ENCODE results near the gene ABRACL. TPM values are rescaled to one million over a fixed set of nuclear protein-coding genes. Genes with fewer than 3 reads are reported as not detected.

The ABRACL gene
- total RNA-seq, 2 experiments from 2014 or later = 69.7 to 73.5 TPM

DNA sequence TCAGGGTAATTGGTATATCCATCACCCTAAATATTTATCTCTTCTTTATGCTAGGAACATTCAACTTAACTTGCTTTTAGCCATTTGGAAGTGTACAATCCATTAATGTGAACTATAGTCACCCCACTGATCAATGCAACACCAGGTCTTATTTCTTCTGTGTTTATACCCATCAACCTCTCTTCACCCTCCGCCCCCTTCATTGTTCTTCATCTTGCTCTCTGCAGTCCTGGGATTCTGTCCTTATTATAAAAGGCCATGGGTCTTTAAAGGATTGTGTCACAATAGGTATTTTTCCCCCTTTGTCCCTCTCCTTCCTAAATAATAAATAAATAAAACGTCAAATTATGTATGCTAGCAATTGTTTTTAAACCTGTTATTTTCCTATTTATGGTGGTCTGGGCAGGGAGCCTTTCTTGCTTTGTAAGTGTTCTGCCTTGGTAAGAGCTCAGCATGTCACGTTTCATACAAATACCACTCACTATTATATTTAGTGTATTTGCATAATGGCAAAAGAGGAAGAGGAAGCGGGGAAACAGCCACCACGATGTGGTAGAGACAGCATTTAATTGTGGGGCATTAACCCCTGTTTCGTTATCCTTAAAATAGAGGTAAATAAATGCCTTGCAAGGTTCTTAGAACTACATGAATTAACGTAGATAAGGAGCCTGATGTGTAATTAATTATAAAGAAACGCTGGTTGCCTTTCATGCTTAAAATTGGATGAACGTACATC lies 1.9 kb downstream of the ABRACL start:
- intact Hi-C loops (cut with micrococcal nuclease; ENCODE audit: unreplicated experiment) = loop anchor here (1.0 to 5.0 kb wide), 3 partner anchors 14 to 87 kb away; partner anchors contain the start of gene REPS1
- peaks cover 10% of the 10 kb centered on the region for H4K20me1 ChIP-seq (ENCODE audit: insufficient read depth, low read length)
- H3K4me1 ChIP-seq (ENCODE audit: insufficient read depth, low read length, poor library complexity, severe bottlenecking) = peaks cover 22% of the 10 kb centered on the region
- no peak for TF ChIP-seq EZH2phosphoT487 (IDR thresholded peaks at IDR 0.05; ENCODE audit: borderline replicate concordance, low read depth, low read length)
- TF ChIP-seq, protein P1, sequence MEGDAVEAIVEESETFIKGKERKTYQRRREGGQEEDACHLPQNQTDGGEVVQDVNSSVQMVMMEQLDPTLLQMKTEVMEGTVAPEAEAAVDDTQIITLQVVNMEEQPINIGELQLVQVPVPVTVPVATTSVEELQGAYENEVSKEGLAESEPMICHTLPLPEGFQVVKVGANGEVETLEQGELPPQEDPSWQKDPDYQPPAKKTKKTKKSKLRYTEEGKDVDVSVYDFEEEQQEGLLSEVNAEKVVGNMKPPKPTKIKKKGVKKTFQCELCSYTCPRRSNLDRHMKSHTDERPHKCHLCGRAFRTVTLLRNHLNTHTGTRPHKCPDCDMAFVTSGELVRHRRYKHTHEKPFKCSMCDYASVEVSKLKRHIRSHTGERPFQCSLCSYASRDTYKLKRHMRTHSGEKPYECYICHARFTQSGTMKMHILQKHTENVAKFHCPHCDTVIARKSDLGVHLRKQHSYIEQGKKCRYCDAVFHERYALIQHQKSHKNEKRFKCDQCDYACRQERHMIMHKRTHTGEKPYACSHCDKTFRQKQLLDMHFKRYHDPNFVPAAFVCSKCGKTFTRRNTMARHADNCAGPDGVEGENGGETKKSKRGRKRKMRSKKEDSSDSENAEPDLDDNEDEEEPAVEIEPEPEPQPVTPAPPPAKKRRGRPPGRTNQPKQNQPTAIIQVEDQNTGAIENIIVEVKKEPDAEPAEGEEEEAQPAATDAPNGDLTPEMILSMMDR (conservative IDR thresholded peaks at IDR 0.05; ENCODE audit: low read length) = no peak
- peak overlapping the region; percentile 62 for H3K27ac ChIP-seq (ENCODE audit: low read depth, low read length, poor library complexity, severe bottlenecking)
- CTCF ChIA-PET (ENCODE audit: unreplicated experiment) = interaction anchor here (1.0 kb wide), 2 partner anchors 45 to 76 kb away, joined by 3 read pairs; no protein-coding TSS in a partner anchor
- H2AFZ ChIP-seq (ENCODE audit: low read length) = peak overlapping the region; percentile 49; the same call in 1 of the 2 replicates
- POLR2A ChIA-PET = interaction anchor here (0.5 to 2.8 kb wide), 11 partner anchors 9 to 1695 kb away, joined by 3 to 17 read pairs (median 4); no protein-coding TSS in a partner anchor
- H3K36me3 ChIP-seq (ENCODE audit: insufficient read depth, low read length) = peaks cover 17% of the 10 kb centered on the region
- H3K4me2 ChIP-seq (ENCODE audit: low read length) = peak overlapping the region; percentile 88
- BruUV-seq (replicated peaks) = no TSS peak
- H3K9me2 ChIP-seq (ENCODE audit: insufficient read depth, low read length) = no peaks in the 10 kb centered on the region
- peaks cover 23% of the 10 kb centered on the region; the same call in 1 of the 2 replicates for H3K79me2 ChIP-seq (ENCODE audit: insufficient read depth, low read depth, low read length)
- DNase-seq (ENCODE audit: low spot score) = peak; percentile 87
- no peaks in the 10 kb centered on the region for H3K9me3 ChIP-seq (ENCODE audit: low read length)
- peak overlapping the region; percentile 74 for H3K4me3 ChIP-seq (ENCODE audit: low read depth, low read length, poor library complexity, severe bottlenecking)

DNA sequence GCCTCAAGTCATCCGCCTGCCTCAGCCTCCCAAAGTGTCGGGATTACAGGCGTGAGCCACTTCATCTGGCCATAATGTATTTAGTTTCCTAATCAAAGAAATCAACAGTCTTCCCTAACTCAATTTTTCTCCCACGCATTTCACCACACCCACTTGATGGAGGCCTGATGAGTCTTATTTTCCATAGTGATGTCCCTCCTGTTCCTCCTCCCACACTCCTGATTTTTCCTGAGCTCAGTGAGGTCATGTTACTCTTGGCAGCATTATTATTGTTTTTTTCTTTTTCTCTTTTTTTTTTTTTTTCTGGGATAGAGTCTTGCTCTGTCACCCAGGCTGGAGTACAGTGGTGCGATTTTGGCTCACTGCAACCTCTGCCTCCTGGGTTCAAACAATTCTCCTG lies 8.9 kb downstream of the ABRACL start:
- ChIA-PET POLR2A (interaction anchor here (0.6 to 1.2 kb wide), 3 partner anchors 15 to 76 kb away, joined by 3 read pairs; no protein-coding TSS in a partner anchor), CTCF (ENCODE audit: unreplicated experiment) (no interaction called here)
- H3K9me3 ChIP-seq (ENCODE audit: low read length) = no peaks in the 10 kb centered on the region
- no peaks in the 10 kb centered on the region; the same call in 1 of the 2 replicates for H4K20me1 ChIP-seq (ENCODE audit: insufficient read depth, low read length)
- H3K27ac ChIP-seq (ENCODE audit: low read depth, low read length, poor library complexity, severe bottlenecking) = no peak overlapping the region
- no peak overlapping the region for H2AFZ ChIP-seq (ENCODE audit: low read length)
- no peaks in the 10 kb centered on the region for H3K9me2 ChIP-seq (ENCODE audit: insufficient read depth, low read length)
- no peak for DNase-seq (ENCODE audit: low spot score)
- no TSS peak for BruUV-seq (replicated peaks)
- TF ChIP-seq EZH2phosphoT487 (IDR thresholded peaks at IDR 0.05; ENCODE audit: borderline replicate concordance, low read depth, low read length) = no peak
- TF ChIP-seq, protein P1 (conservative IDR thresholded peaks at IDR 0.05; ENCODE audit: low read length) = no peak
- peaks cover 67% of the 10 kb centered on the region for H3K36me3 ChIP-seq (ENCODE audit: insufficient read depth, low read length)
- no peak overlapping the region for H3K4me3 ChIP-seq (ENCODE audit: low read depth, low read length, poor library complexity, severe bottlenecking)
- no peaks in the 10 kb centered on the region for H3K4me1 ChIP-seq (ENCODE audit: insufficient read depth, low read length, poor library complexity, severe bottlenecking)
- H3K79me2 ChIP-seq (ENCODE audit: insufficient read depth, low read depth, low read length) = 0 out of 2 replicates have a peak, but pooled peaks cover 3% of the 10 kb centered on the region
- H3K4me2 ChIP-seq (ENCODE audit: low read length) = no peak overlapping the region
- intact Hi-C loops (cut with micrococcal nuclease; ENCODE audit: unreplicated experiment) = no loop called here

DNA sequence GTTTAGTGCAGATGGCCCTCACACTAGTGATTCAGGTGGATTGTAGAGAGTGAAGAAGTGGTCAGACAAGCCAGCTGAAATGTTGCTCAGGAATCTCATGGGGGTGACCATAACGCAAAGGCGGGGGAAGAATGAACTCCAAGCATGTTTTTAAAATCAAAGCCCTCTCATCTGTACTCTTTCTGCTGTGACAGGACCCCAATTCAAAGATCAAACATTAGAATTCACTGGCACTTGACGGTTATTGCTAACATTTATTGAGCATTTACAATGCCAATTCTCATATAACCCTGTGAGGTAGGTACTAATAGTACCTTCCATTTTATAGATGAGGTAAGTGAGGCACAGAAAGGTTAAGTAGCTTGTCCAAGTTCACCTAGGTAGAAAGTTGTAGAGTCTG lies 15.7 kb downstream of the ABRACL start:
- TF ChIP-seq, protein P1 (conservative IDR thresholded peaks at IDR 0.05; ENCODE audit: low read length) = no peak
- TF ChIP-seq EZH2phosphoT487 (IDR thresholded peaks at IDR 0.05; ENCODE audit: borderline replicate concordance, low read depth, low read length) = no peak
- DNase-seq (ENCODE audit: low spot score) = no peak
- Histone ChIP-seq H4K20me1 (ENCODE audit: insufficient read depth, low read length) (no peaks in the 10 kb centered on the region), H3K4me3 (ENCODE audit: low read depth, low read length, poor library complexity, severe bottlenecking) (no peak overlapping the region), H3K4me2 (ENCODE audit: low read length) (no peak overlapping the region), H2AFZ (ENCODE audit: low read length) (no peak overlapping the region), H3K9me3 (ENCODE audit: low read length) (no peaks in the 10 kb centered on the region), H3K4me1 (ENCODE audit: insufficient read depth, low read length, poor library complexity, severe bottlenecking) (no peaks in the 10 kb centered on the region), H3K9me2 (ENCODE audit: insufficient read depth, low read length) (no peaks in the 10 kb centered on the region), H3K27ac (ENCODE audit: low read depth, low read length, poor library complexity, severe bottlenecking) (no peak overlapping the region), H3K79me2 (ENCODE audit: insufficient read depth, low read depth, low read length) (no peaks in the 10 kb centered on the region), H3K36me3 (ENCODE audit: insufficient read depth, low read length) (peaks cover 34% of the 10 kb centered on the region)
- intact Hi-C loops (cut with micrococcal nuclease; ENCODE audit: unreplicated experiment) = no loop called here
- no TSS peak for BruUV-seq (replicated peaks)
- CTCF ChIA-PET (ENCODE audit: unreplicated experiment) = no interaction called here
- POLR2A ChIA-PET = no interaction called here

Data from OCI-LY7 (cell line).